Measurements from ENCODE around the gene USP7.
A peak's percentile ranks its signal among the peaks of the same experiment; 100 is the strongest.
"Not testable (repeated sequence)": the region's sequence is repeated elsewhere in the genome, so short reads cannot be mapped to it uniquely, and the experiment has no call there.

Gene USP7

GRCh38 chr16:8898660-8899318, 64.9 kb downstream of the USP7 start:
- DNase-seq = no peak

GRCh38 chr16:8894736-8895334, 68.9 kb downstream of the USP7 start:
- DNase-seq = no peak

GRCh38 chr16:8893976-8894690, 69.6 kb downstream of the USP7 start:
- DNase-seq = no peak

GRCh38 chr16:8893426-8893825, 70.3 kb downstream of the USP7 start:
- DNase-seq = no peak

GRCh38 chr16:8892101-8892575, 71.6 kb downstream of the USP7 start:
- DNase-seq = no peak

GRCh38 chr16:8890549-8890921, 73.2 kb downstream of the USP7 start:
- no peak for DNase-seq

GRCh38 chr16:8889893-8890548, 73.7 kb downstream of the USP7 start:
- no peak for DNase-seq

- no peak for DNase-seq
These were observed 74.5 kb downstream of the USP7 start for GRCh38 chr16:8888951-8889892.

GRCh38 chr16:8887952-8888560, 75.7 kb downstream of the USP7 start:
- peak; percentile 69 for DNase-seq

GRCh38 chr16:8887431-8887765, 76.3 kb downstream of the USP7 start:
- no peak for DNase-seq

GRCh38 chr16:8886593-8887430, 76.9 kb downstream of the USP7 start:
- no peak for DNase-seq

GRCh38 chr16:8885674-8886592, 77.8 kb downstream of the USP7 start:
- DNase-seq = peak; percentile 77

GRCh38 chr16:8882725-8883377, 80.9 kb downstream of the USP7 start:
- DNase-seq = no peak

GRCh38 chr16:8882041-8882617, 81.6 kb downstream of the USP7 start, which contains the start of gene LITAFD:
Gene LITAFD (plus strand): TSS chr16:8882351. CDS start chr16:8884356, 2,005 bp downstream.
- DNase-seq = no peak

GRCh38 chr16:8880839-8881510, 82.7 kb downstream of the USP7 start:
- no peak for DNase-seq

GRCh38 chr16:8878523-8878911, 85.2 kb downstream of the USP7 start:
- DNase-seq = peak; percentile 92

- DNase-seq = no peak
These were observed 85.7 kb downstream of the USP7 start for GRCh38 chr16:8877894-8878522.

- DNase-seq = not testable (repeated sequence)
These were observed 88.4 kb downstream of the USP7 start for GRCh38 chr16:8875317-8875716.
